Liver (tissue), 9 donors: ENCODE results near the gene DSEL. TPM values are rescaled to one million over a fixed set of nuclear protein-coding genes. Genes with fewer than 3 reads are reported as not detected.

Experiments used
- DNase-seq: peaks from one replicate; pipeline ENCODE4 v3.0.0-alpha.2; 2017; ENCODE audit warnings: low spot score
- H3K27ac ChIP-seq, 2 donors: one replicate each; pipeline ENCODE4 v1.7.0; 2013; ENCODE audit warnings: inconsistent platforms in 2 of 2, low read length in 2 of 2, control low read depth in 1 of 2, low read depth in 1 of 2, mild to moderate bottlenecking in 1 of 2
- H3K27me3 ChIP-seq, 4 donors: one replicate each; pipeline versions ENCODE4 v1.6.1 to v1.7.0; 2013; ENCODE audit warnings: low read length in 3 of 4, inconsistent platforms in 1 of 4, mild to moderate bottlenecking in 1 of 4, moderate library complexity in 1 of 4; ENCODE audit not compliant: control insufficient read depth in 4 of 4, insufficient read depth in 4 of 4
- H3K36me3 ChIP-seq, 4 donors: one replicate each; pipeline versions ENCODE4 v1.6.1 to v1.7.0; 2013; ENCODE audit warnings: low read length in 3 of 4, mild to moderate bottlenecking in 3 of 4, low read depth in 1 of 4, moderate library complexity in 1 of 4; ENCODE audit not compliant: control insufficient read depth in 4 of 4, insufficient read depth in 3 of 4
- H3K4me1 ChIP-seq, 4 donors: one replicate each; pipeline versions ENCODE4 v1.6.1 to v1.7.0; 2013; ENCODE audit warnings: low read length in 3 of 4, mild to moderate bottlenecking in 3 of 4, moderate library complexity in 1 of 4; ENCODE audit not compliant: control insufficient read depth in 4 of 4, insufficient read depth in 4 of 4
- H3K4me3 ChIP-seq, 3 donors: one replicate each; pipeline versions ENCODE4 v1.6.1 to v1.7.0; 2013; ENCODE audit warnings: low read length in 3 of 3, control low read depth in 1 of 3, low read depth in 1 of 3, mild to moderate bottlenecking in 1 of 3
- H3K9ac ChIP-seq, 2 donors: one replicate each; pipeline ENCODE4 v1.7.0; 2013; ENCODE audit warnings: low read length in 2 of 2, mild to moderate bottlenecking in 2 of 2, moderate library complexity in 2 of 2, control low read depth in 1 of 2, low read depth in 1 of 2
- H3K9me3 ChIP-seq, 4 donors: one replicate each; pipeline versions ENCODE4 v1.6.1 to v1.7.0; 2013; ENCODE audit warnings: low read length in 3 of 4; ENCODE audit not compliant: control insufficient read depth in 4 of 4
- EGR1 ChIP-seq, 2 donors: IDR thresholded peaks; 2 replicates each; pipeline ENCODE4 v1.6.1; 2016 to 2018; ENCODE audit warnings: antibody characterized with exemption in 2 of 2, low read depth in 2 of 2
- FOXA1 ChIP-seq: IDR thresholded peaks from 2 replicates; pipeline ENCODE4 v1.6.1; 2016; ENCODE audit warnings: antibody characterized with exemption
- FOXA2 ChIP-seq: IDR thresholded peaks from 2 replicates; pipeline ENCODE4 v1.6.1; 2016; ENCODE audit warnings: antibody characterized with exemption
- GABPA ChIP-seq, 2 donors: IDR thresholded peaks in 1 of 2; conservative IDR thresholded peaks in 1 of 2; 2 replicates each; pipeline ENCODE4 v1.6.1; 2016; ENCODE audit warnings: antibody characterized with exemption in 2 of 2, mild to moderate bottlenecking in 1 of 2, moderate library complexity in 1 of 2
- HNF4A ChIP-seq, 2 donors: conservative IDR thresholded peaks; 2 replicates each; pipeline ENCODE4 v1.6.1; 2016; ENCODE audit warnings: antibody characterized with exemption in 2 of 2, mild to moderate bottlenecking in 2 of 2
- HNF4G ChIP-seq: IDR thresholded peaks from 2 replicates; pipeline ENCODE4 v1.6.1; 2016; ENCODE audit warnings: antibody characterized with exemption
- JUND ChIP-seq, 2 donors: IDR thresholded peaks; 2 replicates each; pipeline ENCODE4 v1.6.1; 2016; ENCODE audit warnings: antibody characterized with exemption in 2 of 2
- NR2F2 ChIP-seq: IDR thresholded peaks from 2 replicates; pipeline ENCODE4 v1.6.1; 2016; ENCODE audit warnings: antibody characterized with exemption
- RAD21 ChIP-seq, 2 donors: IDR thresholded peaks; 2 replicates each; pipeline ENCODE4 v1.6.1; 2016; ENCODE audit warnings: antibody characterized with exemption in 2 of 2, mild to moderate bottlenecking in 2 of 2
- RXRA ChIP-seq, 2 donors: IDR thresholded peaks; 2 replicates each; pipeline ENCODE4 v1.6.1; 2017 to 2018; ENCODE audit warnings: antibody characterized with exemption in 2 of 2, mild to moderate bottlenecking in 1 of 2
- SP1 ChIP-seq: IDR thresholded peaks from 2 replicates; pipeline ENCODE4 v1.6.1; 2018; ENCODE audit warnings: antibody characterized with exemption, mild to moderate bottlenecking
- TAF1 ChIP-seq: conservative IDR thresholded peaks from 2 replicates; pipeline ENCODE4 v1.6.1; 2016; ENCODE audit warnings: antibody characterized with exemption, mild to moderate bottlenecking
- YY1 ChIP-seq: IDR thresholded peaks from 2 replicates; pipeline ENCODE4 v1.6.1; 2016; ENCODE audit warnings: antibody characterized with exemption, mild to moderate bottlenecking
- WGBS: extraction: QIAGEN DNeasy Blood & Tissue Kit; methylation state at CpG from one replicate; pipeline ENCODE4 v1.1.7; 2013; 5-methylcytosine and 5-hydroxymethylcytosine counted together
- polyA plus RNA-seq, 2 donors: library from polyadenylated mRNA; stranded (reverse) in 1 of 2; unstranded in 1 of 2; fragments of 200-250 nt in 1 of 2; fragments of >200 nt in 1 of 2; fragmentation: Nextera tagmentation in 1 of 2; extraction: Ambion mirVana in 1 of 2; gene quantifications; one replicate each; pipeline versions ENCODE4 v1.2.1 to v1.2.3, GENCODE V29; 2013 to 2015
- total RNA-seq, 2 donors: library from RNA; depleted of rRNA; stranded (reverse); fragments of >200 nt; gene quantifications; one replicate each; pipeline ENCODE4 v1.2.3, GENCODE V29; 2014
- TF ChIP-seq, protein P1 (sequence below): IDR thresholded peaks from 2 replicates; pipeline ENCODE4 v1.6.1; 2016; ENCODE audit warnings: antibody characterized with exemption, mild to moderate bottlenecking
- TF ChIP-seq, protein P2 (sequence below): IDR thresholded peaks from 2 replicates; pipeline ENCODE4 v1.6.1; 2016; ENCODE audit warnings: antibody characterized with exemption
- TF ChIP-seq, protein P3 (sequence below): fragments of 150-350 bp; IDR thresholded peaks from 2 replicates; pipeline ENCODE4 v1.5.1; 2017; ENCODE audit warnings: improper control_type of control experiment, low read depth, low read length; ENCODE audit not compliant: missing input control
- TF ChIP-seq, protein P4 (sequence below): IDR thresholded peaks from 2 replicates; pipeline ENCODE4 v1.6.1; 2016; ENCODE audit warnings: antibody characterized with exemption
- donor health status: healthy.
- donor health status: healthy.
- donor health status: healthy.
- donor health status: healthy.
- donor health status: healthy.

DSEL gene
- total and polyA plus RNA-seq, 4 donors: 1.7 to 4.9 (median 3.4) TPM

DNA sequence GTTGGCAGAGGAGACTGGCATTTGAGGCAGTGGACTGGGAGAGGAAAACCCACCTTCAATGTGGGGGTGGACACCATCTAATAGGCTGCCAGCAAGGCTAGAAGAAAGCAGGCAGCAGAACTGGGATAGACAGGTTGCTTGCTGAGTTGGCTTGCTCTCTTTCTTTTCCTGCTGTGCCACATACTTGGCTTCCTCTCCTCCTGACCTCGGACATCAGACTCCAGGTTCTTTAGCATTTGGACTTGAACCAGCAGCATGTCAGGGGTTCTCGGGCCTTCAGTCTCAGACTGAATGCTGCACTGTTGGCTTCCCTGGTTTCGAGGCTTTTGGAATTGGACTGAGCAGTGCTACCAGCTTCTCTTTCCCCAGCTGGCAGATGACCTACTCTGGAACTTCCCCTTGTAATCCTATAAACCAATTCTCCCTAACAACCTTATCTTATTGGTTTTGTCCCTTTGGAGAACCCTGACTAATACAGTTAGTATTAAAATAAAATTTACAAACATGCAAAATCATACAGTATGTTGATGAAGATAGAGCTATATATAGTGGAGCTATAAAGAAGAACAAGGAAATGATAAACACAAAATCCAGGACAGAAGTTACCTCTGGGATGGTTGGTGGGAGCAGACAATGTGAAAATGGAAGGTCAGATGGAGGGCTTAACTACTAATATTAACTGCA, 15.9 kb downstream of the DSEL start:
- no peak for DNase-seq
- Histone ChIP-seq H3K4me1 (no peaks in the 10 kb centered on the region), H3K27me3 (no peaks in the 10 kb centered on the region), H3K9me3 (peaks cover 0 to 3% (median under 1%) of the 10 kb centered on the region in 4 donors), H3K9ac (no peak overlapping the region), H3K36me3 (no peaks in the 10 kb centered on the region), H3K4me3 (no peak overlapping the region), H3K27ac (no peak overlapping the region)
- TF ChIP-seq RAD21 (IDR thresholded peaks at IDR 0.05): no peak
- TF ChIP-seq EGR1 (IDR thresholded peaks at IDR 0.05; ENCODE audit: low read depth in 2 of 2): no peak
- no peak for TF ChIP-seq GABPA (IDR thresholded peaks at IDR 0.05 in 1 of 2, conservative IDR thresholded peaks at IDR 0.05 in 1 of 2)
- TF ChIP-seq, protein P1, sequence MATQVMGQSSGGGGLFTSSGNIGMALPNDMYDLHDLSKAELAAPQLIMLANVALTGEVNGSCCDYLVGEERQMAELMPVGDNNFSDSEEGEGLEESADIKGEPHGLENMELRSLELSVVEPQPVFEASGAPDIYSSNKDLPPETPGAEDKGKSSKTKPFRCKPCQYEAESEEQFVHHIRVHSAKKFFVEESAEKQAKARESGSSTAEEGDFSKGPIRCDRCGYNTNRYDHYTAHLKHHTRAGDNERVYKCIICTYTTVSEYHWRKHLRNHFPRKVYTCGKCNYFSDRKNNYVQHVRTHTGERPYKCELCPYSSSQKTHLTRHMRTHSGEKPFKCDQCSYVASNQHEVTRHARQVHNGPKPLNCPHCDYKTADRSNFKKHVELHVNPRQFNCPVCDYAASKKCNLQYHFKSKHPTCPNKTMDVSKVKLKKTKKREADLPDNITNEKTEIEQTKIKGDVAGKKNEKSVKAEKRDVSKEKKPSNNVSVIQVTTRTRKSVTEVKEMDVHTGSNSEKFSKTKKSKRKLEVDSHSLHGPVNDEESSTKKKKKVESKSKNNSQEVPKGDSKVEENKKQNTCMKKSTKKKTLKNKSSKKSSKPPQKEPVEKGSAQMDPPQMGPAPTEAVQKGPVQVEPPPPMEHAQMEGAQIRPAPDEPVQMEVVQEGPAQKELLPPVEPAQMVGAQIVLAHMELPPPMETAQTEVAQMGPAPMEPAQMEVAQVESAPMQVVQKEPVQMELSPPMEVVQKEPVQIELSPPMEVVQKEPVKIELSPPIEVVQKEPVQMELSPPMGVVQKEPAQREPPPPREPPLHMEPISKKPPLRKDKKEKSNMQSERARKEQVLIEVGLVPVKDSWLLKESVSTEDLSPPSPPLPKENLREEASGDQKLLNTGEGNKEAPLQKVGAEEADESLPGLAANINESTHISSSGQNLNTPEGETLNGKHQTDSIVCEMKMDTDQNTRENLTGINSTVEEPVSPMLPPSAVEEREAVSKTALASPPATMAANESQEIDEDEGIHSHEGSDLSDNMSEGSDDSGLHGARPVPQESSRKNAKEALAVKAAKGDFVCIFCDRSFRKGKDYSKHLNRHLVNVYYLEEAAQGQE: no peak
- no peak for TF ChIP-seq NR2F2
- TF ChIP-seq FOXA2: no peak
- TF ChIP-seq, protein P2, sequence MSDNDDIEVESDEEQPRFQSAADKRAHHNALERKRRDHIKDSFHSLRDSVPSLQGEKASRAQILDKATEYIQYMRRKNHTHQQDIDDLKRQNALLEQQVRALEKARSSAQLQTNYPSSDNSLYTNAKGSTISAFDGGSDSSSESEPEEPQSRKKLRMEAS: no peak
- TF ChIP-seq JUND (IDR thresholded peaks at IDR 0.05): no peak
- TF ChIP-seq HNF4A (conservative IDR thresholded peaks at IDR 0.05): no peak
- no peak for TF ChIP-seq YY1
- no peak for TF ChIP-seq TAF1
- no peak for TF ChIP-seq HNF4G
- no peak for TF ChIP-seq RXRA (IDR thresholded peaks at IDR 0.05)
- TF ChIP-seq SP1: no peak
- TF ChIP-seq FOXA1: no peak
- TF ChIP-seq, protein P3, sequence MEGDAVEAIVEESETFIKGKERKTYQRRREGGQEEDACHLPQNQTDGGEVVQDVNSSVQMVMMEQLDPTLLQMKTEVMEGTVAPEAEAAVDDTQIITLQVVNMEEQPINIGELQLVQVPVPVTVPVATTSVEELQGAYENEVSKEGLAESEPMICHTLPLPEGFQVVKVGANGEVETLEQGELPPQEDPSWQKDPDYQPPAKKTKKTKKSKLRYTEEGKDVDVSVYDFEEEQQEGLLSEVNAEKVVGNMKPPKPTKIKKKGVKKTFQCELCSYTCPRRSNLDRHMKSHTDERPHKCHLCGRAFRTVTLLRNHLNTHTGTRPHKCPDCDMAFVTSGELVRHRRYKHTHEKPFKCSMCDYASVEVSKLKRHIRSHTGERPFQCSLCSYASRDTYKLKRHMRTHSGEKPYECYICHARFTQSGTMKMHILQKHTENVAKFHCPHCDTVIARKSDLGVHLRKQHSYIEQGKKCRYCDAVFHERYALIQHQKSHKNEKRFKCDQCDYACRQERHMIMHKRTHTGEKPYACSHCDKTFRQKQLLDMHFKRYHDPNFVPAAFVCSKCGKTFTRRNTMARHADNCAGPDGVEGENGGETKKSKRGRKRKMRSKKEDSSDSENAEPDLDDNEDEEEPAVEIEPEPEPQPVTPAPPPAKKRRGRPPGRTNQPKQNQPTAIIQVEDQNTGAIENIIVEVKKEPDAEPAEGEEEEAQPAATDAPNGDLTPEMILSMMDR: no peak
- WGBS: 81% methylated on average over 3 of the region's 3 CpGs

DNA sequence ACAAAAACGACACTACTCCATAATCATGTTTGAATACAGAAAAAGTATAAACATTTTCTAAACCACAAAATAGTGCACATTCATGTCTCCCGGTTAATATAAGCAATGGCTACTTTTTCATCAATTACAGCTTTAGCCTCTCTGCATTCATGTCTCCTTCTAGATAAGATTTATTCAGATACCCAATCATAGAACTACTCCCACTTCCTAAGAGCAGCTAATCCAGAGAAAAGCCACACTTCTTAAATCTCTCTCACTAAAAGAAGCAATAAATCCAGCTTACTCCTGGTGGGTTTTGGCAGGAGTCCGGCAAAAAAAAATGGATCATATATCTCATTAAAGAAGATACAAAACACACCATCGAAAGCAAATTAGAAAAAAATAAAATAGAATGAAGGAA, 20.1 kb downstream of the DSEL start:
- H3K27me3 ChIP-seq: no peaks in the 10 kb centered on the region
- TF ChIP-seq RXRA (IDR thresholded peaks at IDR 0.05): no peak
- no peak for TF ChIP-seq RAD21 (IDR thresholded peaks at IDR 0.05)
- TF ChIP-seq, protein P4, sequence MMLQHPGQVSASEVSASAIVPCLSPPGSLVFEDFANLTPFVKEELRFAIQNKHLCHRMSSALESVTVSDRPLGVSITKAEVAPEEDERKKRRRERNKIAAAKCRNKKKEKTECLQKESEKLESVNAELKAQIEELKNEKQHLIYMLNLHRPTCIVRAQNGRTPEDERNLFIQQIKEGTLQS: no peak
- H3K36me3 ChIP-seq: no peaks in the 10 kb centered on the region
- no peak overlapping the region for H3K27ac ChIP-seq
- H3K4me3 ChIP-seq: no peak overlapping the region
- 80% methylated on average over 4 of the region's 4 CpGs for WGBS
- H3K4me1 ChIP-seq: no peaks in the 10 kb centered on the region
- H3K9me3 ChIP-seq: peaks cover 0 to 3% (median under 1%) of the 10 kb centered on the region in 4 donors
- H3K9ac ChIP-seq: no peak overlapping the region
- DNase-seq: no peak
